K562 (cell line): ENCODE measurements around the gene ANO6. TPM values are rescaled to one million over a fixed set of nuclear protein-coding genes. Genes with fewer than 3 reads are reported as not detected.

ENCODE experiments used
- ATAC-seq: fragments of 200-7000 bp; cut with Tn5 transposase; 3 replicates; pipeline ENCODE4 v1.9.1; 2020; ENCODE audit warnings: moderate library complexity
- BruUV-seq: library from RNA; stranded (reverse); fragments of 400-500 nt; replicated peaks from 2 replicates; lab custom pipeline; 2021; lab: Mats Ljungman, UMichigan
- CTCF ChIA-PET: fragments of 300-600 bp; formaldehyde crosslinking; extraction: SDS; loops from one replicate; lab custom pipeline; 2021; ENCODE audit warnings: low intra/inter-chr PET ratio; lab: Yijun Ruan, JAX
- POLR2A ChIA-PET: fragments of 300-600, 350-650 bp; sonication (Branson Sonifier 250); formaldehyde crosslinking; extraction: SDS; loops from one replicate; lab custom pipeline; 2021; ENCODE audit warnings: antibody characterized with exemption, inconsistent platforms; lab: Yijun Ruan, JAX
- DNase-seq, 4 experiments: peaks; one replicate each; pipeline versions ENCODE4 v3.0.0 to v3.0.0-alpha.2; 2011 to 2018; ENCODE audit warnings: low spot score in 3 of 4, mixed read lengths in 3 of 4; ENCODE audit errors: extremely low read depth in 1 of 4
- FAIRE-seq: peaks from 2 replicates; lab custom pipeline; 2011; peaks lifted over from hg19 to GRCh38; lab: Jason Lieb, UNC
- H2AFZ ChIP-seq: 2 replicates; pipeline ENCODE4 v1.6.0; 2011; ENCODE audit warnings: low read depth, low read length, control low read depth, inconsistent platforms
- H3K27ac ChIP-seq: fragments of 200-600 bp; 3 replicates; pipeline ENCODE4 v1.8.0; 2011; ENCODE audit warnings: low read depth, mild to moderate bottlenecking, control low read depth, inconsistent platforms, low read length, moderate library complexity, mixed read lengths; ENCODE audit errors: extremely low read depth
- H3K27me3 ChIP-seq, 2 experiments: fragments of 300-600 bp in 1 of 2; 2 replicates in 1 of 2; 3 replicates in 1 of 2; pipeline versions ENCODE4 v1.6.0 to v1.8.0; 2011; ENCODE audit warnings: inconsistent platforms in 2 of 2, low read length in 2 of 2, mild to moderate bottlenecking in 1 of 2, mixed read lengths in 1 of 2, moderate library complexity in 1 of 2; ENCODE audit not compliant: control insufficient read depth in 2 of 2, insufficient read depth in 2 of 2
- H3K36me3 ChIP-seq: fragments of 300-600 bp; 3 replicates; pipeline ENCODE4 v1.8.0; 2011; ENCODE audit warnings: mild to moderate bottlenecking, low read length, inconsistent platforms; ENCODE audit not compliant: control insufficient read depth, insufficient read depth
- H3K4me1 ChIP-seq, 2 experiments: fragments of 200-600 bp in 1 of 2; replicated peaks in 1 of 2; 2 replicates in 1 of 2; 3 replicates in 1 of 2; pipeline versions ENCODE4 v1.5.1 to v1.8.0; 2011; ENCODE audit warnings: inconsistent platforms in 2 of 2, low read length in 2 of 2, mild to moderate bottlenecking in 1 of 2, mixed read lengths in 1 of 2, moderate library complexity in 1 of 2; ENCODE audit not compliant: control insufficient read depth in 2 of 2, insufficient read depth in 2 of 2
- H3K4me2 ChIP-seq: 2 replicates; pipeline ENCODE4 v1.6.1; 2011; ENCODE audit warnings: low read length, control low read depth, inconsistent platforms, mixed read lengths; ENCODE audit not compliant: insufficient read depth
- H3K4me3 ChIP-seq: fragments of 200-600 bp; sonication (generic), shearing (Covaris generic); 2 replicates; pipeline ENCODE4 v1.5.1; 2016; ENCODE audit warnings: control low read depth, inconsistent platforms
- H3K79me2 ChIP-seq: fragments of 200-600 bp; 3 replicates; pipeline ENCODE4 v1.8.0; 2011; ENCODE audit warnings: low read length, inconsistent platforms; ENCODE audit not compliant: control insufficient read depth, insufficient read depth
- H3K9ac ChIP-seq, 2 experiments: 2 replicates each; pipeline versions ENCODE4 v1.6.0 to v1.6.1; 2011; ENCODE audit warnings: low read depth in 2 of 2, low read length in 2 of 2, control low read depth in 1 of 2, inconsistent platforms in 1 of 2, mild to moderate bottlenecking in 1 of 2, mixed read lengths in 1 of 2; ENCODE audit not compliant: insufficient read depth in 1 of 2
- H3K9me1 ChIP-seq: one replicate; pipeline ENCODE4 v1.6.0; 2011; ENCODE audit warnings: inconsistent platforms, mild to moderate bottlenecking, low read length, moderate library complexity; ENCODE audit not compliant: control insufficient read depth, insufficient read depth
- H3K9me3 ChIP-seq: replicated peaks from 2 replicates; pipeline ENCODE4 v1.5.1; 2011; ENCODE audit warnings: low read depth, low read length, inconsistent platforms; ENCODE audit not compliant: control insufficient read depth, insufficient read depth
- H4K20me1 ChIP-seq: replicated peaks from 2 replicates; pipeline ENCODE4 v1.6.1; 2011; ENCODE audit warnings: low read length, inconsistent platforms, mixed read lengths; ENCODE audit not compliant: control insufficient read depth, insufficient read depth
- ATF7 ChIP-seq: fragments of 450-650 bp; IDR thresholded peaks from 2 replicates; pipeline ENCODE4 v1.7.1; 2014; ENCODE audit warnings: mild to moderate bottlenecking, moderate library complexity
- CHD2 ChIP-seq: IDR thresholded peaks from 2 replicates; pipeline ENCODE4 v1.6.1; 2011; ENCODE audit warnings: low read depth, low read length
- CREM ChIP-seq: IDR thresholded peaks from 2 replicates; pipeline ENCODE4 v1.6.1; 2014; ENCODE audit warnings: antibody characterized with exemption, low read depth
- DPF2 ChIP-seq: fragments of 450-650 bp; IDR thresholded peaks from 2 replicates; pipeline ENCODE4 v1.6.1; 2016
- EZH2 ChIP-seq: IDR thresholded peaks from 2 replicates; pipeline ENCODE4 v1.6.1; 2012; ENCODE audit warnings: low read depth, mild to moderate bottlenecking, inconsistent platforms, low read length, borderline replicate concordance
- MEIS2 ChIP-seq: fragments of 450-650 bp; IDR thresholded peaks from 2 replicates; pipeline ENCODE4 v1.6.1; 2014; ENCODE audit warnings: mild to moderate bottlenecking; ENCODE audit not compliant: partially characterized antibody
- NBN ChIP-seq: fragments of 450-650 bp; IDR thresholded peaks from 2 replicates; pipeline ENCODE4 v1.6.1; 2016; ENCODE audit warnings: low read depth, mild to moderate bottlenecking
- NFIC ChIP-seq: fragments of 450-650 bp; IDR thresholded peaks from 2 replicates; pipeline ENCODE4 v1.6.1; 2017; ENCODE audit warnings: mild to moderate bottlenecking, inconsistent platforms
- ZNF121 ChIP-seq: sonication (generic); formaldehyde crosslinking; conservative IDR thresholded peaks from 2 replicates; pipeline ENCODE4 v1.8.0; 2022; ENCODE audit warnings: missing genetic modification reagents
- ZNF384 ChIP-seq: IDR thresholded peaks from 2 replicates; pipeline ENCODE4 v1.6.1; 2012; ENCODE audit warnings: low read depth, low read length, improper control_type of control experiment
- ZNF696 ChIP-seq: fragments of 250-450 bp; sonication (Bioruptor Pico); conservative IDR thresholded peaks from 2 replicates; pipeline ENCODE4 v1.4.0; 2020; ENCODE audit warnings: mild to moderate bottlenecking, moderate library complexity
- WGBS: fragments of 100-300 bp; shearing (Covaris generic); methylation state at CpG from one replicate; pipeline ENCODE4 v1.1.6; 2016; ENCODE audit warnings: low coverage, mixed read lengths; ENCODE audit not compliant: insufficient coverage; ENCODE audit errors: missing lambda C conversion rate; 5-methylcytosine and 5-hydroxymethylcytosine counted together
- in situ Hi-C: fragments of 300-500 bp; cut with MboI; formaldehyde crosslinking; loops from 4 replicates; pipeline ENCODE4 v1.15.0; 2018; ENCODE audit warnings: inconsistent platforms, mixed read lengths
- intact Hi-C: fragments of 100-400 bp; cut with micrococcal nuclease; formaldehyde crosslinking; loops from 2 replicates; pipeline ENCODE4 v1.14.2; 2022
- polyA plus RNA-seq, 8 experiments: library from polyadenylated mRNA; depleted of rRNA in 4 of 8; stranded (reverse) in 5 of 8; unstranded in 3 of 8; fragments of >200 nt; fragmentation: Nextera tagmentation in 2 of 8; fragmentation: Illumina TruSeq in 1 of 8; extraction: Ambion mirVana in 2 of 8; extraction: Trizol in 1 of 8; gene quantifications; 2 replicates each; pipeline versions ENCODE4 v1.2.1 to v1.2.3, GENCODE V29; 2011 to 2014; ENCODE audit warnings: inconsistent platforms in 1 of 8, missing spikeins in 1 of 8
- total RNA-seq, 7 experiments: library from RNA; depleted of rRNA in 6 of 7; stranded (reverse); fragments of >200 nt in 6 of 7; fragmentation: Illumina TruSeq in 2 of 7; extraction: Trizol in 2 of 7; gene quantifications; 2 replicates each; pipeline versions ENCODE4 v1.2.1 to v1.2.3, GENCODE V29; 2011 to 2021; ENCODE audit warnings: low replicate concordance in 1 of 7
- TF ChIP-seq, protein P1 (sequence below): IDR thresholded peaks from 2 replicates; pipeline ENCODE4 v1.6.1; 2012; ENCODE audit warnings: low read depth, low read length, improper control_type of control experiment, borderline replicate concordance
- TF ChIP-seq, protein P2 (sequence below), 2 experiments: fragments of 450-650 bp in 1 of 2; sonication (generic) in 1 of 2; formaldehyde crosslinking in 1 of 2; IDR thresholded peaks in 1 of 2; conservative IDR thresholded peaks in 1 of 2; 2 replicates each; pipeline versions ENCODE4 v1.6.1 to v1.8.1; 2016 to 2023; ENCODE audit warnings: mild to moderate bottlenecking in 2 of 2, moderate library complexity in 2 of 2, inconsistent platforms in 1 of 2, missing genetic modification reagents in 1 of 2
- TF ChIP-seq, protein P3 (sequence below): sonication (generic); formaldehyde crosslinking; IDR thresholded peaks from 2 replicates; pipeline ENCODE4 v1.8.1; 2022; ENCODE audit warnings: missing genetic modification reagents
- TF ChIP-seq, protein P4 (sequence below): fragments of 200-800 bp; sonication (Bioruptor generic); IDR thresholded peaks from 2 replicates; pipeline ENCODE4 v1.6.1; 2017; ENCODE audit warnings: missing genetic modification characterization, missing compliant biosample characterization

The ANO6 gene
- total and polyA plus RNA-seq, 9 of the 15 experiments (the other 6 are each of a cell fraction or from before 2014, with no cell fraction given), result 3.5 to 24.7 (median 20.3) TPM

DNA sequence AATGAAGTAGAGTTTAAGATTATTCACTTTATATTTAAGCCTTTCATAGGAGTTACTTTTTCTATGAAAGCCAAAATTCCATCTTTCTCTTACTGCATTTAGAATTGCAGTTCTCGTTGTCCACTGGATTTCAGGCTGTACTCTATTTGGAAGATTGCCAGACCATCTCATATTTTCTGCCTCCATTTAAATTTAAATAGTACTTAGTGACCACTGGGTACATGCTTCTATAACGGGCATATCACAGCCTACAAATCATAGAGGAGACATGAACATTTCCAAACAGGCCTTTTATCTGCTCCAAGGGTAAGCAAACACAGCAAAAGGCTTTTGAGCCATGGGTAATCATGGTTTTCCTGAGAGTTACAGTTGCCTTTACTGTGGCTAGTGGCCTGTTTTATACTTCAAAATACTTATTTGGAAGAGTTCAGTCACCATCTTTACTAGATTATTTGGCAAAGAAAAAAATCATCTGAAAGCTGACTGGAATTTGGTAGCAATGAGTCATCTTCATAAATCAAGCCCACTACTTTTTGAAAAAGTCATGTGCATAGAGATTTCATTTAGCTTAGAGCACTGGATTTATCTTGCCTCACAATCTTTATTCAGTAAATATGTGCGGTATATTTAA, 15.7 kb downstream of the ANO6 start (continued):
- TF ChIP-seq, protein P1, sequence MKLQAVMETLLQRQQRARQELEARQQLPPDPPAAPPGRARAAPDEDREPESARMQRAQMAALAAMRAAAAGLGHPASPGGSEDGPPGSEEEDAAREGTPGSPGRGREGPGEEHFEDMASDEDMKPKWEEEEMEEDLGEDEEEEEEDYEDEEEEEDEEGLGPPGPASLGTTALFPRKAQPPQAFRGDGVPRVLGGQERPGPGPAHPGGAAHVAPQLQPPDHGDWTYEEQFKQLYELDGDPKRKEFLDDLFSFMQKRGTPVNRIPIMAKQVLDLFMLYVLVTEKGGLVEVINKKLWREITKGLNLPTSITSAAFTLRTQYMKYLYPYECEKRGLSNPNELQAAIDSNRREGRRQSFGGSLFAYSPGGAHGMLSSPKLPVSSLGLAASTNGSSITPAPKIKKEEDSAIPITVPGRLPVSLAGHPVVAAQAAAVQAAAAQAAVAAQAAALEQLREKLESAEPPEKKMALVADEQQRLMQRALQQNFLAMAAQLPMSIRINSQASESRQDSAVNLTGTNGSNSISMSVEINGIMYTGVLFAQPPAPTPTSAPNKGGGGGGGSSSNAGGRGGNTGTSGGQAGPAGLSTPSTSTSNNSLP, result 0 out of 2 replicates have a peak, but pooled peaks have one; percentile 39
- TF ChIP-seq MEIS2 (peak; percentile 77), NFIC (peak; percentile 74), NBN (no peak)
- TF ChIP-seq, protein P2, sequence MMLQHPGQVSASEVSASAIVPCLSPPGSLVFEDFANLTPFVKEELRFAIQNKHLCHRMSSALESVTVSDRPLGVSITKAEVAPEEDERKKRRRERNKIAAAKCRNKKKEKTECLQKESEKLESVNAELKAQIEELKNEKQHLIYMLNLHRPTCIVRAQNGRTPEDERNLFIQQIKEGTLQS (IDR thresholded peaks at IDR 0.05), result peak; percentile 80
- TF ChIP-seq, protein P2 (CRISPR knock-in tag; conservative IDR thresholded peaks at IDR 0.05), result no peak

- Histone ChIP-seq H3K27ac (peak overlapping the region; percentile 80; the same call in 2 of the 3 replicates), H3K4me1 (peaks cover 4 to 55% of the 10 kb centered on the region in 2 experiments; a peak in 4 of 5 replicates), H3K9me3 (no peaks in the 10 kb centered on the region), H2AFZ (no peak overlapping the region), H4K20me1 (0 out of 2 replicates have a peak, but pooled peaks cover 7% of the 10 kb centered on the region), H3K4me2 (peak overlapping the region; percentile 25; the same call in 1 of the 2 replicates), H3K27me3 (no peaks in the 10 kb centered on the region), H3K9ac (no peak overlapping the region), H3K36me3 (peaks cover 7% of the 10 kb centered on the region; the same call in 2 of the 3 replicates), H3K79me2 (peaks cover 46% of the 10 kb centered on the region), H3K4me3 (no peak overlapping the region), H3K9me1 (no peaks in the 10 kb centered on the region)
- DNase-seq, result no peak
- ChIA-PET CTCF (no interaction called here), POLR2A (interaction anchor here (1.2 to 1.6 kb wide), 4 partner anchors 9 to 15 kb away, joined by 3 to 7 read pairs (median 4); no protein-coding TSS in a partner anchor)
- ATAC-seq, result no peak
- 53% methylated on average over 3 of the region's 3 CpGs for WGBS
- intact Hi-C loops, result no loop called here
- BruUV-seq, result no TSS peak
- FAIRE-seq, result no peak
- in situ Hi-C loops, result no loop called here
- no peak for TF ChIP-seq ZNF121 (CRISPR knock-in tag)
- TF ChIP-seq CHD2, result no peak
- no peak for TF ChIP-seq EZH2
- no peak for TF ChIP-seq ZNF384
- no peak for TF ChIP-seq ZNF696 (CRISPR knock-in tag)
- TF ChIP-seq DPF2, result no peak
- no peak for TF ChIP-seq CREM
- TF ChIP-seq, protein P3, sequence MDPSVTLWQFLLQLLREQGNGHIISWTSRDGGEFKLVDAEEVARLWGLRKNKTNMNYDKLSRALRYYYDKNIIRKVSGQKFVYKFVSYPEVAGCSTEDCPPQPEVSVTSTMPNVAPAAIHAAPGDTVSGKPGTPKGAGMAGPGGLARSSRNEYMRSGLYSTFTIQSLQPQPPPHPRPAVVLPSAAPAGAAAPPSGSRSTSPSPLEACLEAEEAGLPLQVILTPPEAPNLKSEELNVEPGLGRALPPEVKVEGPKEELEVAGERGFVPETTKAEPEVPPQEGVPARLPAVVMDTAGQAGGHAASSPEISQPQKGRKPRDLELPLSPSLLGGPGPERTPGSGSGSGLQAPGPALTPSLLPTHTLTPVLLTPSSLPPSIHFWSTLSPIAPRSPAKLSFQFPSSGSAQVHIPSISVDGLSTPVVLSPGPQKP, result no peak
- TF ChIP-seq ATF7, result no peak
- TF ChIP-seq, protein P4, sequence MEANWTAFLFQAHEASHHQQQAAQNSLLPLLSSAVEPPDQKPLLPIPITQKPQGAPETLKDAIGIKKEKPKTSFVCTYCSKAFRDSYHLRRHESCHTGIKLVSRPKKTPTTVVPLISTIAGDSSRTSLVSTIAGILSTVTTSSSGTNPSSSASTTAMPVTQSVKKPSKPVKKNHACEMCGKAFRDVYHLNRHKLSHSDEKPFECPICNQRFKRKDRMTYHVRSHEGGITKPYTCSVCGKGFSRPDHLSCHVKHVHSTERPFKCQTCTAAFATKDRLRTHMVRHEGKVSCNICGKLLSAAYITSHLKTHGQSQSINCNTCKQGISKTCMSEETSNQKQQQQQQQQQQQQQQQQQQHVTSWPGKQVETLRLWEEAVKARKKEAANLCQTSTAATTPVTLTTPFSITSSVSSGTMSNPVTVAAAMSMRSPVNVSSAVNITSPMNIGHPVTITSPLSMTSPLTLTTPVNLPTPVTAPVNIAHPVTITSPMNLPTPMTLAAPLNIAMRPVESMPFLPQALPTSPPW (CRISPR knock-in tag), result no peak
Measured at GRCh38 chr12:45232146-45232755, 16.4 kb downstream of the ANO6 start.
